HepG2 (cell line): ENCODE results near the gene ODR4. TPM values are rescaled to one million over a fixed set of nuclear protein-coding genes. Genes with fewer than 3 reads are reported as not detected.

ENCODE experiments used
- ATAC-seq: fragments of 200-7000 bp; cut with Tn5 transposase; 3 replicates; pipeline ENCODE4 v1.9.1; 2020; ENCODE audit warnings: mild to moderate bottlenecking, moderate library complexity
- Bru-seq: library from RNA; stranded (reverse); fragments of 400-500 nt; gene quantifications from one replicate; lab custom pipeline; 2021; lab: Mats Ljungman, UMichigan
- BruChase-seq, 2 experiments: library from RNA; stranded (reverse); fragments of 400-500 nt; gene quantifications; one replicate each; lab custom pipeline; 2021; lab: Mats Ljungman, UMichigan
- BruUV-seq: library from RNA; stranded (reverse); fragments of 400-500 nt; replicated peaks from 2 replicates; lab custom pipeline; 2021; lab: Mats Ljungman, UMichigan
- CTCF ChIA-PET: fragments of 300-600 bp; formaldehyde crosslinking; extraction: SDS; loops from one replicate; lab custom pipeline; 2021; ENCODE audit warnings: low total read pairs, inconsistent platforms, low intra/inter-chr PET ratio; lab: Yijun Ruan, JAX
- POLR2A ChIA-PET: fragments of 350-600 bp; sonication (Branson Sonifier 250); formaldehyde crosslinking; loops from one replicate; lab custom pipeline; 2020; ENCODE audit warnings: antibody characterized with exemption, inconsistent platforms; lab: Yijun Ruan, JAX
- DNase-seq: peaks from one replicate; pipeline ENCODE4 v3.0.0-alpha.2; 2015; ENCODE audit warnings: low spot score
- FAIRE-seq: peaks from 3 replicates; lab custom pipeline; 2011; peaks lifted over from hg19 to GRCh38; lab: Jason Lieb, UNC
- H2AFZ ChIP-seq: one replicate; pipeline ENCODE4 v1.6.1; 2011; ENCODE audit warnings: low read length, inconsistent platforms
- H3K27ac ChIP-seq: fragments of 300-600 bp; 3 replicates; pipeline ENCODE4 v1.8.0; 2011; ENCODE audit warnings: mixed run types, mild to moderate bottlenecking, mixed read lengths, low read length, inconsistent platforms; ENCODE audit not compliant: insufficient read depth; ENCODE audit errors: extremely low read length
- H3K27me3 ChIP-seq, 2 experiments: fragments of 200-600 bp in 1 of 2; 2 replicates in 1 of 2; 3 replicates in 1 of 2; pipeline versions ENCODE4 v1.6.0 to v1.8.0; 2011; ENCODE audit warnings: low read length in 2 of 2, mild to moderate bottlenecking in 2 of 2, moderate library complexity in 2 of 2, inconsistent platforms in 1 of 2; ENCODE audit not compliant: insufficient read depth in 2 of 2, control insufficient read depth in 1 of 2
- H3K36me3 ChIP-seq, 2 experiments: fragments of 200-600 bp in 1 of 2; replicated peaks in 1 of 2; 2 replicates in 1 of 2; 3 replicates in 1 of 2; pipeline versions ENCODE4 v1.5.1 to v1.8.0; 2011; ENCODE audit warnings: low read length in 2 of 2, inconsistent platforms in 1 of 2; ENCODE audit not compliant: insufficient read depth in 2 of 2, control insufficient read depth in 1 of 2
- H3K4me1 ChIP-seq: 2 replicates; pipeline ENCODE4 v1.5.1; 2012; ENCODE audit warnings: low read length, inconsistent platforms; ENCODE audit not compliant: insufficient read depth
- H3K4me2 ChIP-seq: 2 replicates; pipeline ENCODE4 v1.6.0; 2011; ENCODE audit warnings: low read depth, low read length, inconsistent platforms
- H3K4me3 ChIP-seq, 3 experiments: fragments of 200-600 bp in 1 of 3; sonication (generic), shearing (Covaris generic) in 1 of 3; replicated peaks in 1 of 3; 2 replicates each; pipeline ENCODE4 v1.5.1; 2011 to 2016; ENCODE audit warnings: low read length in 3 of 3, inconsistent platforms in 2 of 3, low read depth in 2 of 3, mild to moderate bottlenecking in 2 of 3, control low read depth in 1 of 3, mixed read lengths in 1 of 3; ENCODE audit not compliant: insufficient read depth in 1 of 3
- H3K79me2 ChIP-seq: one replicate; pipeline ENCODE4 v1.6.1; 2011; ENCODE audit warnings: low read length, inconsistent platforms; ENCODE audit not compliant: insufficient read depth
- H3K9ac ChIP-seq: 2 replicates; pipeline ENCODE4 v1.6.0; 2011; ENCODE audit warnings: mild to moderate bottlenecking, low read depth, low read length, inconsistent platforms; ENCODE audit not compliant: insufficient read depth
- H3K9me3 ChIP-seq: 2 replicates; pipeline ENCODE4 v1.5.1; 2012; ENCODE audit warnings: mild to moderate bottlenecking, low read length
- H4K20me1 ChIP-seq: 2 replicates; pipeline ENCODE4 v1.6.0; 2011; ENCODE audit warnings: inconsistent platforms, mild to moderate bottlenecking, low read length, moderate library complexity; ENCODE audit not compliant: insufficient read depth
- NR3C1 ChIP-seq: sonication (generic); formaldehyde crosslinking; IDR thresholded peaks from 2 replicates; pipeline ENCODE4 v1.4.0; 2020; ENCODE audit warnings: missing genetic modification reagents
- SNRNP70 ChIP-seq: fragments of 200-400 bp; formaldehyde crosslinking; IDR thresholded peaks from 2 replicates; pipeline ENCODE4 v1.6.1; 2017; ENCODE audit warnings: mild to moderate bottlenecking, low read depth, low read length, moderate library complexity
- ZFP82 ChIP-seq: sonication (generic); formaldehyde crosslinking; IDR thresholded peaks from 2 replicates; pipeline ENCODE4 v1.5.1; 2020; ENCODE audit warnings: mild to moderate bottlenecking, missing genetic modification reagents, borderline replicate concordance
- ZNF143 ChIP-seq: sonication (generic); formaldehyde crosslinking; IDR thresholded peaks from 2 replicates; pipeline ENCODE4 v1.4.0; 2020; ENCODE audit warnings: missing genetic modification reagents
- ZNF33A ChIP-seq: sonication (generic); formaldehyde crosslinking; IDR thresholded peaks from 2 replicates; pipeline ENCODE4 v1.5.1; 2020; ENCODE audit warnings: missing genetic modification reagents, mild to moderate bottlenecking, moderate library complexity, borderline replicate concordance
- ZNF512B ChIP-seq: sonication (generic); formaldehyde crosslinking; IDR thresholded peaks from 2 replicates; pipeline ENCODE4 v1.5.1; 2020; ENCODE audit warnings: missing genetic modification reagents, mild to moderate bottlenecking, borderline replicate concordance
- ZNF576 ChIP-seq: sonication (generic); formaldehyde crosslinking; IDR thresholded peaks from 2 replicates; pipeline ENCODE4 v1.4.0; 2020; ENCODE audit warnings: mild to moderate bottlenecking, missing genetic modification reagents
- ZNF644 ChIP-seq: IDR thresholded peaks from 2 replicates; pipeline ENCODE4 v1.6.1; 2016; ENCODE audit warnings: low read depth
- WGBS: methylation state at CpG from one replicate; pipeline ENCODE4 v1.1.6; 2017; ENCODE audit warnings: low lambda C conversion rate; 5-methylcytosine and 5-hydroxymethylcytosine counted together
- in situ Hi-C: cut with HindIII; loops from 2 replicates; pipeline ENCODE4 v1.10.0; 2017; ENCODE audit warnings: low pct_unique_long_range_greater_than_20kb; ENCODE audit not compliant: extremely low pct_ligation_motif_present
- intact Hi-C: fragments of 100-400 bp; cut with micrococcal nuclease; formaldehyde crosslinking; loops from one replicate; pipeline ENCODE4 v1.10.0; 2022; ENCODE audit not compliant: unreplicated experiment
- long read RNA-seq, 2 experiments: library from RNA in 1 of 2; library from polyadenylated mRNA in 1 of 2; stranded (forward) in 1 of 2; unstranded in 1 of 2; transcript quantifications; one replicate each; pipeline ENCODE4 v2.0.0, GENCODE V29; 2019 to 2022
- polyA minus RNA-seq, 3 experiments: library from RNA; depleted of rRNA, polyadenylated mRNA; stranded (reverse); fragments of >200 nt; gene quantifications; 2 replicates each; pipeline ENCODE4 v1.2.3, GENCODE V29; 2011; ENCODE audit warnings: low replicate concordance in 1 of 3
- polyA plus RNA-seq, 8 experiments: library from polyadenylated mRNA; depleted of rRNA in 3 of 8; stranded (reverse) in 7 of 8; unstranded in 1 of 8; fragments of >200 nt; fragmentation: Illumina TruSeq in 4 of 8; extraction: Trizol in 4 of 8; gene quantifications; 2 replicates each; pipeline versions ENCODE4 v1.2.1 to v1.2.3, GENCODE V29; 2011 to 2016; ENCODE audit warnings: low read depth in 4 of 8, missing spikeins in 1 of 8, mixed read lengths in 1 of 8; ENCODE audit not compliant: insufficient read depth in 1 of 8
- total RNA-seq, 5 experiments: library from RNA; depleted of rRNA; stranded (reverse); fragments of >200 nt; fragmentation: Illumina TruSeq; extraction: Trizol; gene quantifications; 2 replicates each; pipeline ENCODE4 v1.2.3, GENCODE V29; 2016; ENCODE audit warnings: low read depth in 1 of 5
- TF ChIP-seq, protein P1 (sequence below): sonication (generic); formaldehyde crosslinking; conservative IDR thresholded peaks from 2 replicates; pipeline ENCODE4 v1.4.0; 2020; ENCODE audit warnings: missing genetic modification reagents

Gene ODR4
- 14.7 and 22.0 TPM in 2 replicates for total RNA-seq (2016; rRNA removed; fragmentation: Illumina TruSeq; extraction: Trizol)
- total RNA-seq (2016; cell fraction: cytosol; rRNA removed; fragmentation: Illumina TruSeq; extraction: Trizol; ENCODE audit: low read depth) = 6.3 and 7.7 TPM in 2 replicates
- total RNA-seq (2016; cell fraction: insoluble cytoplasmic fraction; rRNA removed; fragmentation: Illumina TruSeq; extraction: Trizol) = 14.2 and 24.2 TPM in 2 replicates
- 7.1 TPM in 2 replicates for total RNA-seq (2016; cell fraction: membrane; rRNA removed; fragmentation: Illumina TruSeq; extraction: Trizol)
- total RNA-seq (2016; cell fraction: nucleus; rRNA removed; fragmentation: Illumina TruSeq; extraction: Trizol) = 42.4 and 43.6 TPM in 2 replicates
- 11.4 and 16.3 TPM in 2 replicates for polyA plus RNA-seq (2011; rRNA removed)
- 4.1 and 7.3 TPM in 2 replicates for polyA plus RNA-seq (2011; cell fraction: cytosol; rRNA removed)
- 13.5 and 14.9 TPM in 2 replicates for polyA plus RNA-seq (2011; cell fraction: nucleus; rRNA removed)
- polyA plus RNA-seq (2012) = 10.6 and 12.7 TPM in 2 replicates
- 1.5 and 2.4 TPM in 2 replicates for polyA plus RNA-seq (2016; cell fraction: cytosol; fragmentation: Illumina TruSeq; extraction: Trizol; ENCODE audit: low read depth)
- polyA plus RNA-seq (2016; cell fraction: insoluble cytoplasmic fraction; fragmentation: Illumina TruSeq; extraction: Trizol; ENCODE audit: low read depth) = 12.3 TPM in 2 replicates
- 2.2 and 2.4 TPM in 2 replicates for polyA plus RNA-seq (2016; cell fraction: membrane; fragmentation: Illumina TruSeq; extraction: Trizol; ENCODE audit: low read depth)
- polyA plus RNA-seq (2016; cell fraction: nucleus; fragmentation: Illumina TruSeq; extraction: Trizol; ENCODE audit: insufficient read depth, low read depth) = 51.1 and 51.3 TPM in 2 replicates
- 2.2 and 4.1 TPM in 2 replicates for polyA minus RNA-seq (2011; rRNA and poly(A)+ RNA removed; ENCODE audit: low replicate concordance)
- 7.7 and 7.9 TPM in 2 replicates for polyA minus RNA-seq (2011; cell fraction: cytosol; rRNA and poly(A)+ RNA removed)
- 36.2 and 41.4 TPM in 2 replicates for polyA minus RNA-seq (2011; cell fraction: nucleus; rRNA and poly(A)+ RNA removed)
- percentile 87 among the genes with signal in this experiment for Bru-seq, nascent RNA
- percentile 88 among the genes with signal in this experiment for BruChase-seq, experiment 1, labeled RNA remaining after a 6-hour chase
- percentile 89 among the genes with signal in this experiment for BruChase-seq, experiment 2, labeled RNA remaining after a 2-hour chase
- long read RNA-seq, experiment 1, transcript ODR4-201 (14 exons, 3,792 nt) = major isoform, 11 of 23 reads
- long read RNA-seq, experiment 1, partial matches to known transcripts = 5 of 23 reads
- long read RNA-seq, experiment 1, other reads (novel, unspliced or antisense) = 6 of 23 reads
- long read RNA-seq, experiment 2, partial matches to known transcripts = 5 of 23 reads
- long read RNA-seq, experiment 2, other reads (novel, unspliced or antisense) = 17 of 23 reads

GRCh38 chr1:186375152-186375928, at the start of gene ODR4, which contains the start of gene TPR:
ODR4 (plus strand) TSS chr1:186375838; CDS start chr1:186379786, 3,948 bp downstream.
TPR (minus strand) TSS chr1:186375253; CDS start chr1:186375028, 225 bp downstream.
- Histone ChIP-seq H3K4me2 (peak within 1 kb of the TSS; percentile 92), H3K27ac (peak within 1 kb of the TSS; percentile 99), H3K27me3 (no peaks in the 10 kb centered on the region; a peak in 1 of 5 replicates), H3K9ac (peak within 1 kb of the TSS; percentile 97), H4K20me1 (peaks cover 17% of the 10 kb centered on the region), H3K4me1 (peaks cover 47% of the 10 kb centered on the region), H2AFZ (peak within 1 kb of the TSS; percentile 83), H3K4me3 (peak within 1 kb of the TSS; percentile 80 to 81 (median 80)), H3K36me3 (peaks cover 0 to 22% of the 10 kb centered on the region in 2 experiments), H3K79me2 (peaks cover 71% of the 10 kb centered on the region), H3K9me3 (no peaks in the 10 kb centered on the region)
- in situ Hi-C loops = no loop called here
- 2% methylated on average over 36 of the region's 60 CpGs for WGBS
- peak; percentile 98 for DNase-seq
- no TSS peak for BruUV-seq
- intact Hi-C loops = loop anchor here (2.0 to 10.0 kb wide), 2 partner anchors 1219 to 1331 kb away; partner anchors contain the start of genes RNF2, SWT1 and TRMT1L
- ChIA-PET POLR2A (interaction anchor here (0.6 to 1.6 kb wide), 9 partner anchors 11 to 1218 kb away, joined by 3 to 6 read pairs (median 3); partner anchors contain the start of genes IVNS1ABP, SWT1 and TRMT1L), CTCF (no interaction called here)
- peak; percentile 90 for FAIRE-seq
- peak; percentile 95 for ATAC-seq
- TF ChIP-seq ZNF33A (CRISPR knock-in tag) (no peak; the same call in 1 of the 2 replicates), ZNF143 (CRISPR knock-in tag) (peak; percentile 91), ZFP82 (CRISPR knock-in tag) (peak; percentile 48; the same call in 1 of the 2 replicates), NR3C1 (no peak), ZNF644 (CRISPR knock-in tag) (no peak), ZNF576 (no peak), SNRNP70 (no peak), ZNF512B (no peak)
- TF ChIP-seq, protein P1, sequence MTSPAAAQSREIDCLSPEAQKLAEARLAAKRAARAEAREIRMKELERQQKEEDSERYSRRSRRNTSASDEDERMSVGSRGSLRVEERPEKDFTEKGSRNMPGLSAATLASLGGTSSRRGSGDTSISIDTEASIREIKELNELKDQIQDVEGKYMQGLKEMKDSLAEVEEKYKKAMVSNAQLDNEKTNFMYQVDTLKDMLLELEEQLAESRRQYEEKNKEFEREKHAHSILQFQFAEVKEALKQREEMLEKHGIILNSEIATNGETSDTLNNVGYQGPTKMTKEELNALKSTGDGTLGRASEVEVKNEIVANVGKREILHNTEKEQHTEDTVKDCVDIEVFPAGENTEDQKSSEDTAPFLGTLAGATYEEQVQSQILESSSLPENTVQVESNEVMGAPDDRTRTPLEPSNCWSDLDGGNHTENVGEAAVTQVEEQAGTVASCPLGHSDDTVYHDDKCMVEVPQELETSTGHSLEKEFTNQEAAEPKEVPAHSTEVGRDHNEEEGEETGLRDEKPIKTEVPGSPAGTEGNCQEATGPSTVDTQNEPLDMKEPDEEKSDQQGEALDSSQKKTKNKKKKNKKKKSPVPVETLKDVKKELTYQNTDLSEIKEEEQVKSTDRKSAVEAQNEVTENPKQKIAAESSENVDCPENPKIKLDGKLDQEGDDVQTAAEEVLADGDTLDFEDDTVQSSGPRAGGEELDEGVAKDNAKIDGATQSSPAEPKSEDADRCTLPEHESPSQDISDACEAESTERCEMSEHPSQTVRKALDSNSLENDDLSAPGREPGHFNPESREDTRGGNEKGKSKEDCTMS (CRISPR knock-in tag) = no peak
